CD4-positive, alpha-beta T cell treated with Interleukin-17A for 1 hour (primary cell): ENCODE measurements around the gene B4GALT3.
A peak's percentile ranks its signal among the peaks of the same experiment; 100 is the strongest.

Source experiments
- DNase-seq: peaks from one replicate; pipeline ENCODE4 v3.0.0-alpha.2; 2020

B4GALT3 gene

DNA sequence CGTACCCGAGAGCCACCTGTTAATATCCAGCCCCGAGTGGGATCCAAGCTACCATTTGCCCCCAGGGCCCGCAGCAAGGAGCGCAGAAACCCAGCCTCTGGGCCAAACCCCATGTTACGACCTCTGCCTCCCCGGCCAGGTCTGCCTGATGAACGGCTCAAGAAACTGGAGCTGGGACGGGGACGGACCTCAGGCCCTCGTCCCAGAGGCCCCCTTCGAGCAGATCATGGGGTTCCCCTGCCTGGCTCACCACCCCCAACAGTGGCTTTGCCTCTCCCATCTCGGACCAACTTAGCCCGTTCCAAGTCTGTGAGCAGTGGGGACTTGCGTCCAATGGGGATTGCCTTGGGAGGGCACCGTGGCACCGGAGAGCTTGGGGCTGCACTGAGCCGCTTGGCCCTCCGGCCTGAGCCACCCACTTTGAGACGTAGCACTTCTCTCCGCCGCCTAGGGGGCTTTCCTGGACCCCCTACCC lies 16.6 kb downstream of the B4GALT3 start:
- no peak for DNase-seq

DNA sequence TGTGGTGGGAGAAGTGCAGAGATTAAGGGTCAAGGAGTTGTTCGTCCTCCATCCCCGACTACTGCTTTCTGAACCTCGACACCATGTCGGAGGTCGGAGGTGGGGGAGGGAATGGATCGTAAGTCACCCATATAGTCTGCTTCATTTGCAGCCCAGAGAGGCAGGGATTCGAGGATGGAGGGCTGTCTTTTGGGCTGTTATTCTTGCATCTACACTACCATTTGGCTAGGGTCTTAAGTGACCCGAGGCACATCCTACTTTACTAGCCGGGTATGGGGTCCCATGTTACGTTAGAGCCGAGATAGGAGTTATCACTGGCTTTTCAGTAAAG lies 17.4 kb downstream of the B4GALT3 start:
- no peak for DNase-seq

DNA sequence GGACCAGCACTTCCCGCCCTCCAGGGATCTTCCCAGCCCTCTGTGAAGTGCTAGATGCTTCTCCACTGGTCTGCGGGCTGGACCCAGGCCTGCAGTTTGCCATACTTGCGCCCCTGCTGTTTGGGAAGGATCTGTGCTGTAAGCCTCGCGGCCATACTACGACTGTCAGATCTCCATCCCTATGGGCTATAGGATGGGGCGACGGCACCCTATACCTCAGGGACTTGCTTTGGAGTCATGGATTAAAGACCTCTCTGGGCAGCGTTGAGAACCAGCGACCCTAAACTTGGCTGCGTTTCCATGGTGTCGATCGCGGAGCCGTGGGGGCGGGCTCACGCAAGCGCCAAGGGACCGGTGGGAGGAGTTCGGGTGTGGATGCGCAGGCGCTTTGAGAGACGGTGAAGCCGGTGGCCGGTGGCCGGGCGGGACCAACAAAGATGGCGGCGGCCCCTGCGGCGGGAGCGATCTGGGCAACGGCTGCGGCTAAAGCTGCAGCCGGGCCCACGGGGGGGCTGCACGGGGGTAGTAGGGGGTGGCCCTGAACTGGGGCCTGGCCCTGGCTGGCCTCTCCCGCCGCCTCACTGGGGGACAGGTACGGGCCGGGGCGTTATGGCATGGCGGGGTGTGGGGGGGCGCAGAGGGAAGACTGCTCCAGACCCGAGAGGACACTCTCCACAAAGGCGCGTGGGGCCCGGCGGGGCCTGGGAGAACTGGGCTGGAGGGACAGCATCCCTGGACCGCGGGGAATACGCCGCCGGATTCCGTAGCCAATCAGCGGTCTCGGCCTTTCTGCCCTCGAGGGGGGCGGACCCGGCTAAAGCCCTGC lies 18.0 kb downstream of the B4GALT3 start, which contains the start of gene USP21:
Gene USP21 (plus strand): TSS at position 414 of the 826 bp plus-strand sequence. CDS start 1,141 bp downstream, outside the sequence.
- DNase-seq: peak; percentile 95

DNA sequence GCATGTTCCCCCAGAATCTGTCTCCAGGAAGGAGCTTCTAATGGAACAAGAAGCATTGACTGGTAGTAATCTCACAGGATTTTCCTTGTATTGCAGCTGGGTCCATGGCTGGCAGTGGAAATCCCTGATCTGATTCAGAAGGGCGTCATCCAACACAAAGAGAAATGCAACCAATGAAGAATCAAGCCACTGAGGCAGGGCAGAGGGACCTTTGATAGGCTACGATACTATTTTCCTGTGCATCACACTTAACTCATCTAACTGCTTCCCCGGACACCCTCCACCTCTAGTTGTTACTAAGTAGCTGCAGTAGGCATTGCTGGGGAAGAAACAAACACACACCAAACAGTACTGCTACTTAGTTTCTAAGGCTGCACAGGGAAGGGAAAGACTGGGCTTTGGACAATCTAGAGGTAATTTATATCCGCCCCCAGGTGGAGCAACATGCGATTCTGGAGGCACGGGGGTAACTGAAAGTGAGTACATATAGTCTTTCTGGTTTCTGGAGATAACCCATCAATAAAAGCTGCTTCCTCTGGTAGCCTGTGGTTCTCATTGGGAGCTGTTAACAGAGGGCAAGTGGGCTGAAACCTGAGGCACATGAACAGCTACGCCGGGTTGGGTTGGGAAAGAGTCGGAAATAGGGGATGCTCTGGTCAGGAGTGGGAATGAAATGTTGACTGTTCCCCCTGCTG lies 18.8 kb downstream of the B4GALT3 start:
- no peak for DNase-seq

DNA sequence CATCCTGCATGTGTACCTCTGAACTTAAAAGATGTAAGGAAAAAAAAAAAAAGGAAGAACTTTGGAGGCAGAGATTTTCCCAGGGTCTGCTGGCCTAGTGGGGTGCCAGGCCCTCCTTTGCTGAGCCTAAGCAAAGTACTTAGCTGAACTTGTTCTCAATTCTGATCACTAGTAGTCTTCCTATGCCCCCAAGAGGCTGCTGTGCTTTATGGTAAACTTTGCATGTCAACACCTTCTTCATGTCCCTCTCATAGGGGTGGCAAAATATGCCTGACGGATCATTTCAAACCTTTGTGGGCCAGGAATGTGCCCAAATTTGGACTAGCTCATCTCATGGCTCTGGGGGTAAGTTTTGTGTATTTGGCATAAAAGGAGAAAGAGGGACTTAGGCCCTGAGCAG lies 19.4 kb downstream of the B4GALT3 start:
- DNase-seq: no peak

DNA sequence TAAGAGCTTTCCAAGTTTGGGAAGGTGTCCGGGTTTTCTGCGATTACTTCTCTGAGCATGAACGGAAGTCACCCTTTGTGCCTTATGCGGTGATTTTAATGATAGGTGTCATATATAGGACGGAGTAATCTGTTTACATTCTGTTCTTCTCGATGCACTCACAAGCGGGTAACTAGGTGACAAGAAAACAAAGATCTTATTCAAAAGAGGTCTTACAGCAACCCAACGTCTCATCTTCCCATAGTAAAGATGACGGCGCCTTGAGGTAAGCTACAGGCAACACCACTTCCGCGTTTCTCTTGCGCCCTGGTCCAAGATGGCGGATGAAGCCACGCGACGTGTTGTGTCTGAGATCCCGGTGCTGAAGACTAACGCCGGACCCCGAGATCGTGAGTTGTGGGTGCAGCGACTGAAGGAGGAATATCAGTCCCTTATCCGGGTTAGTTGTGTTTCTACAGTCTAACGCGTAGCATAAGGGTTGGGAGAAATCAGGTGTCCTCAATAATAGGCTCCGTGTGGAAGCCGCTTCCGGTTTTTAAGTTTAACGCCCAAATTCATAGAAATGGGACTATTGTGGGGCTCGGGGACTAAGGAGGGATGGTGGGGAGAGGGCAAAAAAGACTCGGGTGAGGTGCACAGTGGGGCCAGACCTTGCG lies 23.5 kb downstream of the B4GALT3 start, which contains the start of gene UFC1:
Gene UFC1 (plus strand): TSS at position 297 of the 656 bp plus-strand sequence. CDS start 20 bp downstream, at position 317.
- peak; percentile 93 for DNase-seq

DNA sequence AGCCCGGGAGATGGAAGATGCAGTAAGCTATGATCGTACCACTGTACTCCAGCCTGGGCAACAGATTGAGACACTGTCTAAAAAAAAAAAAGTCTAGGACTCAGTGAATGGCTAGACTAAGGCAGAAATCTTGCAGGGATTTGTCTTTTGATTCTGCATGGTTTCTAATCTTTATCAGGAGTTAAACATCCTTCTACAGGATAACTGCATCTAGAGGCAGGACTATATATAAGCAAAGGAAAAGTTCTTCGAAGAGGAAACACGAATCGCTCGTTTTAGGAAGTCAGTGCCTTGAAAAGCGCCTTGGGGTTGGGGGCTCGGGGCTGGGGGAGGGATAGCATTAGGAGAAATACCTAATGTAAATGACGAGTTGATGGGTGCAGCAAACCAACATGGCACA lies 24.1 kb downstream of the B4GALT3 start:
- DNase-seq: no peak

DNA sequence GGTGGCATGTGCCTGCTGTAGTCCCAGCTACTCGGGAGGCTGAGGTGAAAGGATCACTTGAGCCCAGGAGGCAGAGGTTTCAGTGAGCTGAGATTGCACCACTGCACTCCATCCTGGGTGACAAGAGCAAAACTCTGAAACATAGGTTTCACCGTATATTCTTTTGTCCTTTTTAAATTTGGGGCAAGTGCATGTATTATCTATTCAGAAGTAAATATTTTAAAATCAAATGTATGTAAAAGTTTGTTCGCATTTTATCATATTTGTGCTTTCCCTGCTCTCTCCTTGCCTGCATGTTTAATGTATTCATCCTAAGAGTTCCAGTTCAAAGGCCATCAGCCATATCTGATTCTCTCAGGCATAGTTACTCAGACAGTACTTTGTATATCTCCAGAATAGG lies 31.5 kb downstream of the B4GALT3 start:
- DNase-seq: no peak

DNA sequence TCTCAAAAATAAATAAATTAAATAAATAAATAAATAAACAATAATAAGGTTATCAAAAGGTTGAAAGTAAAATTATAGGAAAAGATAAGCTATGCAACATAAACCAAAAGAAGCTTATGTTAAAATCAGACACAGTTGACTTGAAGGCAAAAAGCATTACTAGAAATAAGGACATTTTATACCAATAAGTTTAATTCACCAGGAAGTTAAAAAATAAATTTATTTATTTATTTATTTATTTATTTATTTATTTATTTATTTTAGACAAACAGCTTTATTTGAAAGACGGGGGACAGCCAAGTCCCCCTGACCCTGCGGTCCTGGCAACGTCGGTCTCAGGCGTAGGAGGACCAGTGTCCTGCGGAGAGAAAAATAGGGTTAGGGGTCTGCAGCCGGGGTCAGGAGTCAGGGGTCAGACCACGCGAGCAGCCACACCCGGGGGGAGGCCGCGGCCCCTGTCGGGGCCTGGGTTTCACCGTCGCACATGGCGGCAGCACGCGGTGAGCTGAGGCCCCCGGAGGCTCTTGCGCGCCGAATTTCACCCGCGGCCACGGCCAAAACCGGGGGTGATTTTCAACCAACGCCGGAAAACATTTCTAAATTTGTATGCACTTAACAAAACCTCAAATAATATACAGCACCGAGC lies 36.4 kb downstream of the B4GALT3 start:
- DNase-seq: no peak

DNA sequence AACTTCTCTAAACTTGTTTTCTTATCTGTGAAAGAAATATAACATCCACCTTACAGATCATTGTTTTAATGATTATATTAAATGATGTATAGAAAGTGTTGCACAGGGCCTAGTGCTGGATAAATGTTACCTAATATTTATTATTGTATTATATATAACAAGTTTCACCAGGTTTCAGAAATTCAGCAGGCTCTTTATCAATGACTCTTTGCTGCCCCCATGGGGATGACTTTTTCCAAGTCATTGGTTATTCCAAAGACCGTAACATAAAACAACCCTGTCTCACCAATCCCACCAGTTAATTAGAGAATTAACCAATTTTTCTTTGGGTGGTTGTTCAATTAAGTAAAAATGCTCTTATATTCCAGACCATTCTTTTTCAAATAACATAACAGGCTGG lies 37.5 kb downstream of the B4GALT3 start:
- DNase-seq: peak; percentile 74

DNA sequence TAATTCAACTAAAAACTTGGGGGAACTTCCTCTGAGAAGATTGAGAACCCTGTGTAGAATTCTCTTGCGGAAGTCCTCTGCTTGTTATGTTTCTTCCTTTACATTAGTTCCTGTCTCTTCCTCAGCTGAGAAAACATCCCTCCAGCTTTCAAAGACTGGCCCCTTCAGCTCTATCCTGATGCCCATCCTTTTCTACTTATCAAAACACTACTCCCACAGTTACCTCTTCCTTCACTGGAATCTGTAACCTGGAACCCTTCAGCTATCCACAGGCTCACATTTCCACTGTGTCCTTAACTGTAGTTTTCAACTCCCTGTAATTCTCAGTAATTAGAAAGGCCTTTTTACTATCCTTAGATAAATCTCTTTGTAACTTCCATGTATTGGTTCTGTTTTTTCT lies 38.9 kb downstream of the B4GALT3 start:
- no peak for DNase-seq

DNA sequence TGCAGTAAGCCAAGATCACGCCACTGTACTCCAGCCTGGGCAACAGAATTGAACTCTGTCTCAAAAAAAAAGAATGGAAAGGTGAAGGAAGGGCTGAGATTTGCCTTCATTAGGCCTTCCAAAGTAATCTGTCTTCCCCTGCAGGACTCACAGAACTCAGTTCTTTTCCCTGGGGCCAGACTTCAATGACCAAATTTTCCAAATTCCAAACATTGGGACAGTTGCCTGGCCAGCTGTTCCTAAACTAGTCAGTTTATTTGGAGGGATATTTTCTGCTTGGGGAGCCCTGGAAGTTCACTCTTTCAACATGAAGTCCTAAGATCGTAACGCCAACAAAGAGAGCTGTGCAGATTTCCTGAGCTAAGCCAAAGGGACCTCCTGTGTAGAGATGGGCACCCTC lies 39.4 kb downstream of the B4GALT3 start:
- no peak for DNase-seq

DNA sequence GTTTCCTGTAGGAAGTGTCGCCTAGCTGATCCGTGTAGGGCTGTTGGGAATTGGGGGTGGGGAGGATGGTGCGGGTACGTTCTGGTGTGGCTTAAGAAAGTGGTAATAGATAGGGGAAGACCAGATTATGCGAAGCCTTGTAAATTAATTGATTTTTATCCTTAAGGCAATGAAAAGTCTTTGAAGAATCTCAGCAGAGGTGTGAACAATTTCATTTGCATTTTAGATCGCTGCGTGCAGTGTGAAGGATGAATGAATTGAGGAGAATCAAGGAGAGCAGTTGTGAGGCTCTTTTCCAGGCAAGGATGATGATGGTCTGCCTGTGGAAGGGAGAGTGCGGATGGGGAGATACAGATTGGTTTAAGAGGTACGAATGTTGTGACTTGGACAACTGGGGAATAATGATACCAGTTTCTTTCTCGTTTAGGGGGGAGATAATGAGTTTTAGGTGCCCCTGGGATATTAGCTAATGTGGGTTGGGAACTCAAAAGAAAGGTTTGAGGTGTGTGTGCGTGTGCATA lies 44.0 kb downstream of the B4GALT3 start:
- DNase-seq: no peak

DNA sequence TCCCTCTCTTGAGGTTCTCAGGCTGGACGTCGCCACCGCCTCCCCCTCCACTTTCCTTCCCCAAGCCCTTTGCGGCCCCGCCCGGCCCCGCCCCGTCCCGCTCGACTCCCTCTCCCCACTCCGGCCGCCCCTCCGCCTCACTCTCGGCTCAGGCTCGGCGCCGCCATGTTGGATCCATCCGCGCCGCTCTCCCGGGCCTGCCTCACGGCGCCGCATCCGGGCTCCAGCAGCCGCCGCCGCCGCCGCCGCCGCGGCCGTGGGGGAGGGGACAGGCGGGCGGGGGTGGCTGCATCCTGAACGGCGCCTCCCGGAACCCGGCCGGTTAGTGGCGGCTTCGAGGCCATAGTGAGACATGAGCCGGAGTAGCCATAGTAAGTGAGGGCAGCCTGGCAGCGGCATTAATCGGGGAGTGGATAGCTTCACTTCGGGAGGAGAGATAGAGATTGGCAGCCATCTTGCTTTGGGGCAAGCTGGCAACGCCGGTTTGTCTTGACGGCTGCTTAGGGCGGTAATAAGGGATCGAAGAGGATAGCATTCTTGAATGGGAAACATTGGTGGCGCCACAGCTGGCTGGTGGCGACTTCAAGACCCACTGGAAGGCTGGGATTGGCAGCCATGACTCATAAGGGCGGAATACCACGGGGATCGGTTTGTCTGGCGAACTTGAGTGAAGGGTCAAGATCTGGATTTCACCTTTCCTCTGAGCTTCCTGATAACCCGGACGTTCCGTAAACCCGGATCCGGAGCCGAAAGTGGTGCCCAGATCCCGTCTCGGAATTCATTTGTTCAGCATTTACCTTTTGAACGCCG lies 44.7 kb downstream of the B4GALT3 start, which contains the start of gene DEDD:
Gene DEDD (minus strand): TSS at position 258 of the 810 bp plus-strand sequence. CDS start 8,205 bp downstream, outside the sequence.
- DNase-seq: peak; percentile 97

DNA sequence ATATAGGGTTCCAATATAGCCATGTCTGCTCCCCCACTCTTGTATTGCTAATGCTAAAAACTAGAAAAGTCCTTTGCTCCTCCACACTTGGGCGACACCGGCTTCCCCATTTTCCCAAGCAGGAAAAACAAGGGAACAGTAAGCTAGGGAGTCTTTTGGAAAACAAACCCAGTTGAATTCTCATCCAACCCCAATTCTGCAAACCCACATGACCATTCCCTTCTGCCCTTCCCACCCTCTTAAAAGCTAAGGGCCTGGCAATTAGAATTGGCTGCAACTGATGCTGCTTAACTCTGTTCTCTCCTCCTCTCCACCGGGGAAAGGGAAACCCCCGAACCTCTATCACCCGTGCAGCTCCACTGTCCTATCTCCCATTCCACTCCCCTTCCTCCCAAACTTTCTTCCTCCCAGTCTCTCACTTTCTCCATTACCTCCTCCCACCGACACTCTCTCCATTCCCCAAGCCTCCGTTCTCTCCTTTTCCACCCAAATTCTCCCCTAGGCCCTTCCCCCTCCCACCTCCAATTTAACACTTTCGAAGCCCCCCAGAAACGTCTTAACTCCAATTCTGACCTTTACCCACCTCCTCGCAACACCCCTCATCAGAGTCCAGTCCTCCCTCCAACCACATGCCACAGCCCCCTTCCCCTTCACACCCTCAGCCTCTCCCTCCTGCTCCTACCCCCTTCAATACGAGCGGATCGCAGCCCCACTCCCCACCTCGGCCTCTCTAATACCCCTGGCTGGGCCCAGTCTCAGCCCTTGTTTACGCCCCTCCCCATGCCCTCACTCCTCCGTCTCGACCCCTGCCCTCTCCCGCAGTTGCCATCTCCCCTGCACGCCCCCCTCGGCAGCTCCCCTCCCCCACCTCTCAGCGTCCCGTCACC lies 45.5 kb downstream of the B4GALT3 start:
- DNase-seq: peak; percentile 40

DNA sequence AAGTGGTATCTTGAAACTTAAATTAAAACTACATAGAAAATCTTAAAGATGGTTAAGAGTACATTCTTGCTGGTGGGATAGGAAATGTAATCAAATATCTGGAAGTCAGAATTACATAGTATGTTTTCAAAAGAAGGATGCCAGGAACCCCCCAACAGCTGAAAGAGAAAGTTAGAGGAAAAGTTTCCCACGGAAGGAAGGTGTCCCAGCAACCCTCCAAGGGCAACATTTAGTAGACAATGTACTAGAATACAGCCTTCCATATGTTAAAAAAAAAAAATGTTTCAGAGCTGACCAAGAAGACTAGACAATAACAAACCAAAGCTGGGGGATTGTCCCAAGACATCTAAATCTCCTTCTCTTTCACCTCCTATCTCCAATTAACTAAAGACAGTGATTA lies 47.0 kb downstream of the B4GALT3 start:
- no peak for DNase-seq

DNA sequence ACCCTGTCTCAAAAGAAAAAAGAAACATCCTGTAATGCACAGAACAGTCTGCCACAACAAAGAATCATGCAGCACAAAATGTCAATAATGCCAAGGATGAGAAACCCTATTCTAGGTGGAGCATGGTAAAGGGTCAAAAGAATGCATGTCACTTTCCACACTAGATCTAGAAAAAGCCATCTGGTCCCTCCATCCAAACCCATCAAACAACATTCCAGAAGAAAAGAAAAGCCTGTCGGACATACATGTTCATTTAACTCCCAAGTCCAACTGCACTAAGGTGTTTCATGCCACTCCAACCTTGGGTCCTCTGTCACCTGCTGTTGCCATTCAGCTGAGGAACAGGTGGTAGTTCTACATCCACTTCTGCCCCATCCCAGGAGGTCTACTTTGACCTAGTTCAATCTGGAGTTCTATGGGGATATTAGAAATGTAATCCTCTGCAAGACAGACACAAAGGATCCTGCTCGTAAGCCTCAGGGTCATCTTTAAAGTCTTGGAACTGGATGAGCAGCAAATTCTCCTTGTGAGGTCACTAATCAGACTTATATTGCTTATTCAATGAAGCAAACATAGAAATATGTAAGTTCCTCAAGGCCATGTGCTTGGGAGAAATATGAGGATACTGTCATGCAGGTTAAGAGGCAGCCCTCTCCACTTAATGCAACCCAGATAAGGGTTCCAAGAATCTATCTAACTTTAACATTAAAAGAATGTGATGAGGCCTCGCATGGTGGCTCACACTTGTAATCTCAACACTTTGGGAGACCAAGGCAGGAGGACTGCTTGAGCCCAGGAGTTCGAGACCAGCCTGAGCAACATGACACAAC lies 48.5 kb downstream of the B4GALT3 start:
- no peak for DNase-seq

DNA sequence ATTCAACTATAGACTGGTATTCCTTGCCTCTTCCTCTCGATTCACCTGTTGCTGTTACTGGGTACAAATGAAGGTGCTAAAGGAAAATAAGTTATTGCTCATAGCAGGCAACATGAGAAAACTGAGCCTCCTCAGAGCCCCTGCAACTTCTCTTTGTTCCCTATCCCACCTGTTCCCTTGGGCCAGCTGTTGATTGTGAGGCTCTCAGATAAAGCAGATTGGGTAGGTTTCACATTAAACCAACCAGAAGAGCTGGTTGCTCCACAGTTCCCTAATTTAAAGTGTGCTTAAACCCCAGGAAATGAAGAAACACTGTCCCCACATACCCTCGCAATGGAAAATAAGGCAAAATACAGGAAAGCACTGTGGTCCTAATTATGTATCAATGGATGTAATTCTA lies 49.7 kb downstream of the B4GALT3 start:
- DNase-seq: no peak

DNA sequence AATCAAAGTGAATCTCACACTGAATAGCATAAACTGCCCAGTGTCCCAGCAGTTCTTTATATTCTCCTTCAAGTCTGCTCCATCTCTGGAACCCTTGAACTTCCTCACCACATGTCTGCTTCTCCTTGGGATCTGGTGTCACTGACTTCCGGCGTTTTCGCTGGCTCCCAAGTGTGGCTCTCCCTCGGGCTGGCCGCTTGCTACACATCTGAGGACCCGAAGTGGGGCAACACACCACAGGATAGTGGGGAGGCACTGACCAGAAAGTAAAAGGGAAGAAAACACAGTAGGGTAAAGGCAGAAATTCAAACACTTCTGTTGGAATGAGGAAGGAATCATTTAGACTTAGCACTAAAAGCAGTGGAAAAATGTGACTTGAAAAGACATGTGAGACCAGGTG lies 54.3 kb downstream of the B4GALT3 start:
- no peak for DNase-seq

DNA sequence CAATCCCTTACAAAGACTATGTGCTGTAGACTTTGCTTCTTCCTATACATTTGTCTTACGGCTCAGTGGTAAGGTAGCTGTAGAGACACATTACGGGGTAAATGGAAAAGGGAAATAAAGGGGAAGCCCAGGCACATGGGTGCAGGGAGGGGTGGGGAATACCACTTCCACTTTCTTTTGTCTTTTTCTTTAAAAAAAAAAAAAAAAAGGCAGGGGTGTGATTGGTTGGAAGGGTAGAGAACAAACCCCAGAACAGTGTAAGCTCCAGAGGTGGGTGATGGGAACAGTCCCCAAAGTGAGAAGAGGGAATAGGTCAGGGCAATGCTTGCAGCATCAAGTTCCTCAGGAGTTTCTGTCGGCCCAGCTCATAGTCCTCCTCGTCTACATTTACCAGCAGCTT lies 55.5 kb downstream of the B4GALT3 start:
- no peak for DNase-seq
